B cell (primary cell): ENCODE data around the gene MSX1. TPM values are rescaled to one million over a fixed set of nuclear protein-coding genes. Genes with fewer than 3 reads are reported as not detected.

ENCODE experiments used
- ATAC-seq: fragments of 200-7000 bp; cut with Tn5 transposase; one replicate; pipeline ENCODE4 v1.10.0; 2021; ENCODE audit warnings: low read depth, mild to moderate bottlenecking, moderate number of reproducible peaks, moderate library complexity
- CTCF ChIA-PET: fragments of 350-600 bp; sonication (Branson Sonifier 250); formaldehyde crosslinking; loops from one replicate; lab custom pipeline; 2021; ENCODE audit warnings: antibody characterized with exemption, inconsistent platforms; lab: Charles Lee
- POLR2A ChIA-PET: fragments of 350-600 bp; sonication (Branson Sonifier 250); formaldehyde crosslinking; loops from one replicate; lab custom pipeline; 2021; ENCODE audit warnings: antibody characterized with exemption; lab: Charles Lee
- DNase-seq: peaks from one replicate; pipeline ENCODE4 v3.0.0; 2013
- H2AFZ ChIP-seq: 2 replicates; pipeline ENCODE4 v1.6.1; 2012; ENCODE audit warnings: mild to moderate bottlenecking, low read depth, low read length; ENCODE audit not compliant: insufficient read depth, poor library complexity, severe bottlenecking
- H3K27ac ChIP-seq, 2 donors: 1 replicate in 1 of 2; 2 replicates in 1 of 2; pipeline ENCODE4 v1.5.1; 2012 to 2013; ENCODE audit warnings: low read length in 2 of 2, mild to moderate bottlenecking in 2 of 2, moderate library complexity in 1 of 2
- H3K27me3 ChIP-seq, 4 experiments: fragments of 200-600 bp in 1 of 4; sonication (generic) in 1 of 4; replicated peaks in 1 of 4; 1 replicate in 2 of 4; 2 replicates in 2 of 4; pipeline versions ENCODE4 v1.6.1 to v1.7.0; 2013 to 2016; ENCODE audit warnings: low read length in 3 of 4, mild to moderate bottlenecking in 2 of 4, mixed read lengths in 1 of 4, moderate library complexity in 1 of 4; ENCODE audit not compliant: insufficient read depth in 4 of 4, control insufficient read depth in 3 of 4; ENCODE audit errors: control extremely low read depth in 1 of 4
- H3K36me3 ChIP-seq, 2 experiments: replicated peaks in 1 of 2; 1 replicate in 1 of 2; 2 replicates in 1 of 2; pipeline versions ENCODE4 v1.6.1 to v1.7.1; 2013; ENCODE audit warnings: low read length in 1 of 2; ENCODE audit not compliant: insufficient read depth in 2 of 2, control insufficient read depth in 1 of 2; ENCODE audit errors: control extremely low read depth in 1 of 2, extremely low read depth in 1 of 2
- H3K4me1 ChIP-seq, 2 donors: fragments of 200-600 bp in 1 of 2; sonication (generic) in 1 of 2; 1 replicate in 1 of 2; 2 replicates in 1 of 2; pipeline versions ENCODE4 v1.5.1 to v1.6.1; 2013 to 2017; ENCODE audit warnings: low read length in 2 of 2; ENCODE audit not compliant: control insufficient read depth in 2 of 2, insufficient read depth in 2 of 2
- H3K4me2 ChIP-seq: replicated peaks from 2 replicates; pipeline ENCODE3; 2012; ENCODE audit warnings: mild to moderate bottlenecking, low read depth, low read length; ENCODE audit not compliant: poor library complexity, severe bottlenecking
- H3K4me3 ChIP-seq, 5 experiments: fragments of 200-600 bp in 1 of 5; sonication (generic) in 1 of 5; 1 replicate in 3 of 5; 2 replicates in 2 of 5; pipeline versions ENCODE4 v1.5.1 to v1.7.0; 2011 to 2016; ENCODE audit warnings: low read length in 4 of 5, mild to moderate bottlenecking in 4 of 5, low read depth in 2 of 5, control low read depth in 1 of 5, moderate library complexity in 1 of 5; ENCODE audit not compliant: insufficient read depth in 1 of 5; ENCODE audit errors: control extremely low read depth in 1 of 5, extremely low read depth in 1 of 5
- H3K79me2 ChIP-seq: fragments of 200-600 bp; sonication (generic); one replicate; pipeline ENCODE4 v1.6.0; 2016; ENCODE audit warnings: low read length; ENCODE audit not compliant: control insufficient read depth, insufficient read depth
- H3K9ac ChIP-seq: fragments of 200-600 bp; sonication (generic); 2 replicates; pipeline ENCODE4 v1.6.1; 2017; ENCODE audit warnings: mild to moderate bottlenecking, low read length, moderate library complexity
- H3K9me3 ChIP-seq, 3 donors: one replicate each; pipeline versions ENCODE4 v1.6.1 to v1.7.1; 2013; ENCODE audit warnings: low read length in 2 of 3; ENCODE audit not compliant: control insufficient read depth in 2 of 3, insufficient read depth in 1 of 3; ENCODE audit errors: control extremely low read depth in 1 of 3
- H4K20me1 ChIP-seq: 2 replicates; pipeline ENCODE4 v1.6.0; 2012; ENCODE audit warnings: mild to moderate bottlenecking, low read length; ENCODE audit not compliant: insufficient read depth, control insufficient read depth, poor library complexity, severe bottlenecking
- H3K27ac Mint-ChIP-seq: one replicate; pipeline ENCODE4 v1.8.0; 2021; ENCODE audit warnings: mixed read lengths
- H3K27me3 Mint-ChIP-seq: one replicate; pipeline ENCODE4 v1.8.0; 2021; ENCODE audit warnings: mixed read lengths
- H3K4me1 Mint-ChIP-seq: one replicate; pipeline ENCODE4 v1.8.0; 2021; ENCODE audit warnings: mixed read lengths
- H3K4me3 Mint-ChIP-seq: one replicate; pipeline ENCODE4 v1.8.0; 2021; ENCODE audit warnings: mixed read lengths
- H3K9me3 Mint-ChIP-seq: one replicate; pipeline ENCODE4 v1.8.0; 2022; ENCODE audit warnings: mixed read lengths; ENCODE audit not compliant: insufficient read depth
- EZH2 ChIP-seq: IDR thresholded peaks from 2 replicates; pipeline ENCODE4 v1.6.1; 2012; ENCODE audit warnings: borderline replicate concordance, low read depth, mild to moderate bottlenecking, moderate library complexity, low read length; ENCODE audit not compliant: insufficient read depth, poor library complexity, severe bottlenecking
- WGBS: methylation state at CpG from one replicate; pipeline ENCODE4 v1.1.5; 2013; ENCODE audit warnings: missing lambda C conversion rate; ENCODE audit not compliant: insufficient coverage; 5-methylcytosine and 5-hydroxymethylcytosine counted together
- intact Hi-C: fragments of 100-400 bp; cut with micrococcal nuclease; formaldehyde crosslinking; loops from one replicate; pipeline ENCODE4 v1.10.0; 2022
- polyA plus RNA-seq: library from polyadenylated mRNA; depleted of rRNA; stranded (reverse); fragments of >200 nt; gene quantifications from 2 replicates; pipeline ENCODE4 v1.2.3, GENCODE V29; 2012
- total RNA-seq, 2 donors: library from RNA; stranded (reverse); fragments of 120-200 nt in 1 of 2; gene quantifications; 1 replicate in 1 of 2; 2 replicates in 1 of 2; pipeline versions ENCODE4 v1.2.3 to v1.2.4, GENCODE V29; 2013 to 2022
- TF ChIP-seq, protein P1 (sequence below): fragments of 200-600 bp; IDR thresholded peaks from one replicate; pipeline ENCODE4 v1.8.0; 2022; ENCODE audit warnings: antibody characterized with exemption, mild to moderate bottlenecking

Gene MSX1
- total and polyA plus RNA-seq, 2 donors (not counting 1 experiment from before 2014, with no cell fraction given): 0.09 TPM; not detected in 1

DNA sequence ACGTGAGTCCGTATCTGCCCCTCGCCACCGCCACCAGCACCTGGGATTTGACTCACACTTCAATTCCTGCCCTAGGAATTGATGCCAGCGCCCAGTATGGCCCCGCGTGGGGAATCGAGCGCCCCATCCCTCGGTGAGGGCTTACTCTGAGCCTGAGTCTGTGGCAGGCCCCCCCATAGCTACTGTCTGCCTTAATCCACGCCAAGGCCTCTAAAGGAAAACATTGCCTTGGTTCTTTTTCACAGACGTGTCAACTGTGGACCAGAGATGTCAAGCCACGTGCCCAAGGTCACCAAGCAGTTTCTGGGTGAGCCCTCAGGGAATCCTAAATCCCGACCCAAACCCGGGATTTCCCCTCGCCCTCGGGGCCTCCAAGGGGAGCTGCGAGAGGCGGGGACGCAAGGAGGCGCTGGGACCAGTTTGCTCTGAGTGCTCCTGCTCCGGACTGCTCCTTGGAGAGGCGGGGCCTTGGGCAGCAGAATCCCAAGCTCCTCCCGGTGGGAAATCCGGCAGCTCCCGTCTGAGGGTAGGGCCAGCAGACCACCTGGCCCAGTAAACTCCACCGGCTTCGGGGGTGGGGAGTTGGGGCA is 12.9 kb downstream of the MSX1 start:
- Histone ChIP-seq H3K27ac (no peak overlapping the region), H3K36me3 (no peaks in the 10 kb centered on the region), H3K4me1 (peaks cover 16 to 50% of the 10 kb centered on the region in 2 donors), H3K9ac (no peak overlapping the region), H4K20me1 (no peaks in the 10 kb centered on the region), H3K79me2 (no peaks in the 10 kb centered on the region), H3K9me3 (peaks cover 0 to 73% (median 29%) of the 10 kb centered on the region in 3 donors), H3K4me3 (no peak overlapping the region), H3K27me3 (peaks cover 0 to 93% (median 73%) of the 10 kb centered on the region in 4 experiments), H2AFZ (no peak overlapping the region), H3K4me2 (no peak overlapping the region)
- DNase-seq: peak; percentile 27
- H3K27me3 Mint-ChIP-seq: peaks cover 76% of the 10 kb centered on the region
- 14% methylated on average over 26 of the region's 28 CpGs for WGBS
- H3K9me3 Mint-ChIP-seq: no peaks in the 10 kb centered on the region
- H3K4me1 Mint-ChIP-seq: peaks cover 19% of the 10 kb centered on the region
- H3K4me3 Mint-ChIP-seq: no peak overlapping the region
- H3K27ac Mint-ChIP-seq: no peak overlapping the region
- no peak for TF ChIP-seq EZH2
- TF ChIP-seq, protein P1, sequence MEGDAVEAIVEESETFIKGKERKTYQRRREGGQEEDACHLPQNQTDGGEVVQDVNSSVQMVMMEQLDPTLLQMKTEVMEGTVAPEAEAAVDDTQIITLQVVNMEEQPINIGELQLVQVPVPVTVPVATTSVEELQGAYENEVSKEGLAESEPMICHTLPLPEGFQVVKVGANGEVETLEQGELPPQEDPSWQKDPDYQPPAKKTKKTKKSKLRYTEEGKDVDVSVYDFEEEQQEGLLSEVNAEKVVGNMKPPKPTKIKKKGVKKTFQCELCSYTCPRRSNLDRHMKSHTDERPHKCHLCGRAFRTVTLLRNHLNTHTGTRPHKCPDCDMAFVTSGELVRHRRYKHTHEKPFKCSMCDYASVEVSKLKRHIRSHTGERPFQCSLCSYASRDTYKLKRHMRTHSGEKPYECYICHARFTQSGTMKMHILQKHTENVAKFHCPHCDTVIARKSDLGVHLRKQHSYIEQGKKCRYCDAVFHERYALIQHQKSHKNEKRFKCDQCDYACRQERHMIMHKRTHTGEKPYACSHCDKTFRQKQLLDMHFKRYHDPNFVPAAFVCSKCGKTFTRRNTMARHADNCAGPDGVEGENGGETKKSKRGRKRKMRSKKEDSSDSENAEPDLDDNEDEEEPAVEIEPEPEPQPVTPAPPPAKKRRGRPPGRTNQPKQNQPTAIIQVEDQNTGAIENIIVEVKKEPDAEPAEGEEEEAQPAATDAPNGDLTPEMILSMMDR: no peak
- CTCF ChIA-PET: interaction anchor here (1.3 kb wide), 1 partner anchor 72 kb away, joined by 3 read pairs; no protein-coding TSS in a partner anchor
- POLR2A ChIA-PET: no interaction called here
- ATAC-seq: no peak
- intact Hi-C loops: loop anchor here (2.0 to 5.0 kb wide), 2 partner anchors 20 to 70 kb away; no protein-coding TSS in a partner anchor

DNA sequence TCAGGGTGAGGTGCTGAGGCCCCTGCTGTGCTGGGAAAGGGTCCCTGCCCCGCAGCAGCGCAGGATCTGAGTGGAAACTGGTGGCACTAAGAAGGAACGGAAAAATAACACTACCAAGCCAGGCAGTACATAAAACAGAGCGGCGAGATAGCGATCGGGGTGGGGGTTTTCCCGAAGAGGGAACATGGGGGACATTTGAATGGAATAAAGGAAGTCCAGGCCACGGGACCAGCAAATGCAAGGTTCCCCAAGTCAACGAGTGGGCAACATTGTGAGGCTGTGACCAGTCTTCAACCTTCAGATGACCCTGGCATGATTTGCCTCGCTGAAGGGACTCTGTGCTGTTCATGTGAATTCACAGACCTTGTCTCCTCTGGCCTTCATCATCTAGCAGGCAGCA is 13.7 kb downstream of the MSX1 start:
- no peak overlapping the region for H3K9ac ChIP-seq
- no peak overlapping the region for H3K27ac ChIP-seq
- H3K79me2 ChIP-seq: no peaks in the 10 kb centered on the region
- H3K4me1 ChIP-seq: peaks cover 16 to 43% of the 10 kb centered on the region in 2 donors
- ATAC-seq: no peak
- H2AFZ ChIP-seq: no peak overlapping the region
- peaks cover 0 to 85% (median 66%) of the 10 kb centered on the region in 4 experiments for H3K27me3 ChIP-seq
- Mint-ChIP-seq H3K4me3 (no peak overlapping the region), H3K27me3 (peaks cover 76% of the 10 kb centered on the region), H3K27ac (peak overlapping the region; percentile 17), H3K9me3 (no peaks in the 10 kb centered on the region), H3K4me1 (peaks cover 19% of the 10 kb centered on the region)
- peaks cover 0 to 65% (median 29%) of the 10 kb centered on the region in 3 donors for H3K9me3 ChIP-seq
- TF ChIP-seq, protein P1: no peak
- no peak for TF ChIP-seq EZH2
- intact Hi-C loops: loop anchor here (2.0 to 5.0 kb wide), 2 partner anchors 20 to 69 kb away; no protein-coding TSS in a partner anchor
- H3K4me3 ChIP-seq: no peak overlapping the region
- no peaks in the 10 kb centered on the region for H4K20me1 ChIP-seq
- H3K36me3 ChIP-seq: no peaks in the 10 kb centered on the region
- ChIA-PET CTCF (interaction anchor here (1.3 kb wide), 1 partner anchor 71 kb away, joined by 3 read pairs; no protein-coding TSS in a partner anchor), POLR2A (no interaction called here)
- 28% methylated on average over 9 of the region's 11 CpGs for WGBS
- no peak for DNase-seq
- H3K4me2 ChIP-seq: no peak overlapping the region
